HCT116 (cell line): ENCODE data around the gene CCP110. TPM values are rescaled to one million over a fixed set of nuclear protein-coding genes. Genes with fewer than 3 reads are reported as not detected.

Experiments
- ATAC-seq: fragments of 200-7000 bp; cut with Tn5 transposase; 2 replicates; pipeline ENCODE4 v1.9.1; 2020; ENCODE audit warnings: mild to moderate bottlenecking, moderate library complexity
- BruUV-seq: library from RNA; stranded (reverse); fragments of 400-500 nt; replicated peaks from 2 replicates; lab custom pipeline; 2021; lab: Mats Ljungman, UMichigan
- CTCF ChIA-PET: fragments of 300-600 bp; sonication (Branson Sonifier 250); formaldehyde crosslinking; loops from one replicate; lab custom pipeline; 2021; ENCODE audit warnings: antibody characterized with exemption; lab: Charles Lee
- POLR2A ChIA-PET: fragments of 300-600, 350-600 bp; sonication (Branson Sonifier 250); formaldehyde crosslinking; loops from one replicate; lab custom pipeline; 2021; ENCODE audit warnings: antibody characterized with exemption; lab: Charles Lee
- RAD21 ChIA-PET, 2 experiments: fragments of 300-600 bp; sonication (Branson Sonifier 250); formaldehyde crosslinking; loops; one replicate each; lab custom pipeline; 2023; ENCODE audit warnings: low total read pairs in 2 of 2; ENCODE audit not compliant: uncharacterized antibody in 2 of 2, unreplicated experiment in 2 of 2, low non-redundant PET in 1 of 2; lab: Charles Lee
- DNase-seq: peaks from one replicate; pipeline ENCODE4 v3.0.0-alpha.2; 2010; ENCODE audit warnings: low read depth, low spot score
- H2AFZ ChIP-seq: fragments of 200-600 bp; shearing (Covaris generic), sonication (generic); 2 replicates; pipeline ENCODE4 v1.6.1; 2017; ENCODE audit warnings: low read depth, mixed run types, mixed read lengths, antibody characterized with exemption, low read length; ENCODE audit not compliant: poor library complexity, severe bottlenecking
- H3K27ac ChIP-seq: 2 replicates; pipeline ENCODE4 v1.5.1; 2012; ENCODE audit warnings: low read depth, low read length
- H3K27me3 ChIP-seq: fragments of 200-600 bp; sonication (generic); 2 replicates; pipeline ENCODE4 v1.6.1; 2016; ENCODE audit warnings: mixed run types, low read length, mixed read lengths; ENCODE audit not compliant: insufficient read depth
- H3K36me3 ChIP-seq, 2 experiments: fragments of 200-500 bp in 1 of 2; fragments of 200-600 bp in 1 of 2; sonication (Bioruptor generic) in 1 of 2; sonication (generic) in 1 of 2; 2 replicates each; pipeline versions ENCODE4 v1.5.1 to v1.6.1; 2014 to 2016; ENCODE audit warnings: low read length in 2 of 2, inconsistent platforms in 1 of 2, mixed read lengths in 1 of 2, mixed run types in 1 of 2; ENCODE audit not compliant: insufficient read depth in 2 of 2, control insufficient read depth in 1 of 2
- H3K4me1 ChIP-seq, 2 experiments: fragments of 200-600 bp in 1 of 2; sonication (generic) in 1 of 2; 2 replicates each; pipeline versions ENCODE4 v1.5.1 to v1.6.1; 2012 to 2017; ENCODE audit warnings: low read length in 2 of 2, inconsistent platforms in 1 of 2, mild to moderate bottlenecking in 1 of 2, mixed read lengths in 1 of 2, mixed run types in 1 of 2, moderate library complexity in 1 of 2; ENCODE audit not compliant: insufficient read depth in 2 of 2, control insufficient read depth in 1 of 2
- H3K4me2 ChIP-seq: fragments of 200-600 bp; sonication (generic); 2 replicates; pipeline ENCODE4 v1.6.1; 2017; ENCODE audit warnings: mixed run types, low read length, mixed read lengths
- H3K4me3 ChIP-seq, 2 experiments: fragments of 200-600 bp in 1 of 2; sonication (generic) in 1 of 2; replicated peaks in 1 of 2; 2 replicates each; pipeline ENCODE4 v1.5.1; 2011 to 2016; ENCODE audit warnings: low read length in 2 of 2, control low read depth in 1 of 2, low read depth in 1 of 2, mild to moderate bottlenecking in 1 of 2, mixed read lengths in 1 of 2, mixed run types in 1 of 2
- H3K79me2 ChIP-seq: fragments of 200-600 bp; sonication (generic); 2 replicates; pipeline ENCODE4 v1.6.1; 2017; ENCODE audit warnings: mild to moderate bottlenecking, mixed run types, low read length, moderate library complexity, mixed read lengths; ENCODE audit not compliant: insufficient read depth
- H3K9ac ChIP-seq: fragments of 200-600 bp; sonication (generic); 2 replicates; pipeline ENCODE4 v1.6.1; 2016; ENCODE audit warnings: low read length, mixed read lengths
- H3K9me2 ChIP-seq: fragments of 200-600 bp; sonication (generic), shearing (Covaris generic); 2 replicates; pipeline ENCODE4 v1.6.1; 2017; ENCODE audit warnings: mixed run types, mild to moderate bottlenecking, moderate library complexity; ENCODE audit not compliant: insufficient read depth
- H3K9me3 ChIP-seq, 2 experiments: fragments of 200-500 bp in 1 of 2; fragments of 200-600 bp in 1 of 2; sonication (Bioruptor generic) in 1 of 2; sonication (generic) in 1 of 2; 2 replicates each; pipeline ENCODE4 v1.6.1; 2014 to 2017; ENCODE audit warnings: low read length in 2 of 2, mixed read lengths in 2 of 2, inconsistent platforms in 1 of 2, low read depth in 1 of 2, mild to moderate bottlenecking in 1 of 2, mixed run types in 1 of 2, moderate library complexity in 1 of 2; ENCODE audit not compliant: control insufficient read depth in 1 of 2, insufficient read depth in 1 of 2
- H4K20me1 ChIP-seq: fragments of 200-600 bp; sonication (generic), shearing (Covaris generic); 2 replicates; pipeline ENCODE4 v1.6.1; 2017; ENCODE audit warnings: mixed run types, mild to moderate bottlenecking, moderate library complexity; ENCODE audit not compliant: insufficient read depth
- ATF3 ChIP-seq: IDR thresholded peaks from 2 replicates; pipeline ENCODE4 v1.6.1; 2012
- CBX3 ChIP-seq: IDR thresholded peaks from 2 replicates; pipeline ENCODE4 v1.6.1; 2012; ENCODE audit warnings: low read depth
- CEBPB ChIP-seq: IDR thresholded peaks from 2 replicates; pipeline ENCODE4 v1.6.1; 2012; ENCODE audit warnings: low read depth
- CTCF ChIP-seq, 3 experiments: fragments of 200-600 bp in 1 of 3; sonication (generic) in 1 of 3; IDR thresholded peaks in 2 of 3; conservative IDR thresholded peaks in 1 of 3; 2 replicates each; pipeline ENCODE4 v1.5.1; 2012 to 2017; ENCODE audit warnings: low read depth in 2 of 3, low read length in 2 of 3, antibody characterized with exemption in 1 of 3, borderline replicate concordance in 1 of 3, control low read depth in 1 of 3, mild to moderate bottlenecking in 1 of 3, mixed read lengths in 1 of 3, mixed run types in 1 of 3, moderate library complexity in 1 of 3; ENCODE audit not compliant: insufficient read depth in 1 of 3
- EGR1 ChIP-seq: IDR thresholded peaks from 2 replicates; pipeline ENCODE4 v1.6.1; 2012; ENCODE audit warnings: low read depth
- ELF1 ChIP-seq: IDR thresholded peaks from 2 replicates; pipeline ENCODE4 v1.6.1; 2012; ENCODE audit warnings: low read depth, borderline replicate concordance
- EZH2 ChIP-seq: fragments of 200-600 bp; sonication (generic); IDR thresholded peaks from 2 replicates; pipeline ENCODE4 v1.6.1; 2017; ENCODE audit warnings: antibody characterized with exemption, mixed run types
- FOSL1 ChIP-seq: IDR thresholded peaks from 2 replicates; pipeline ENCODE4 v1.6.1; 2012; ENCODE audit warnings: low read depth
- JUND ChIP-seq: IDR thresholded peaks from 2 replicates; pipeline ENCODE4 v1.6.1; 2012
- MAX ChIP-seq: IDR thresholded peaks from 2 replicates; pipeline ENCODE4 v1.6.1; 2012
- POLR2AphosphoS5 ChIP-seq: IDR thresholded peaks from 2 replicates; pipeline ENCODE4 v1.6.1; 2011; ENCODE audit warnings: mild to moderate bottlenecking, low read depth, low read length, moderate library complexity
- RAD21 ChIP-seq: IDR thresholded peaks from 2 replicates; pipeline ENCODE4 v1.6.1; 2012; ENCODE audit warnings: low read depth, mild to moderate bottlenecking
- REST ChIP-seq: IDR thresholded peaks from 2 replicates; pipeline ENCODE4 v1.6.1; 2012; ENCODE audit warnings: low read depth
- SIN3A ChIP-seq: IDR thresholded peaks from 2 replicates; pipeline ENCODE4 v1.6.1; 2012; ENCODE audit warnings: low read depth
- SP1 ChIP-seq: IDR thresholded peaks from 2 replicates; pipeline ENCODE4 v1.6.1; 2012; ENCODE audit warnings: low read depth
- YY1 ChIP-seq: IDR thresholded peaks from 2 replicates; pipeline ENCODE4 v1.6.1; 2011; ENCODE audit warnings: low read length, low read depth, moderate library complexity, mild to moderate bottlenecking; ENCODE audit not compliant: insufficient replicate concordance; ENCODE audit errors: extremely low read depth
- ZBTB33 ChIP-seq: IDR thresholded peaks from 2 replicates; pipeline ENCODE4 v1.6.1; 2011; ENCODE audit warnings: mild to moderate bottlenecking, low read length, moderate library complexity; ENCODE audit not compliant: insufficient replicate concordance; ENCODE audit errors: extremely low read depth
- ZFX ChIP-seq: fragments of 450-650 bp; IDR thresholded peaks from 2 replicates; pipeline ENCODE4 v1.6.1; 2017
- ZNF274 ChIP-seq: fragments of 200-500 bp; sonication (Bioruptor generic); IDR thresholded peaks from 2 replicates; pipeline ENCODE4 v1.6.1; 2014; ENCODE audit warnings: mild to moderate bottlenecking, low read depth, low read length, inconsistent platforms
- intact Hi-C: fragments of 100-400 bp; cut with micrococcal nuclease; formaldehyde crosslinking; loops from 2 replicates; pipeline ENCODE4 v1.10.0; 2022
- total RNA-seq: library from RNA; stranded (reverse); gene quantifications from one replicate; pipeline ENCODE4 v1.2.1, GENCODE V29; 2021; ENCODE audit not compliant: unreplicated experiment

CCP110 gene
- total RNA-seq, 1 experiment from 2014 or later: 21.4 TPM

- Histone ChIP-seq H3K9ac (no peak overlapping the region), H3K27me3 (no peaks in the 10 kb centered on the region), H3K4me2 (no peak overlapping the region), H3K36me3 (peaks cover 0 to 11% of the 10 kb centered on the region in 2 experiments; a peak in 2 of 4 replicates), H3K4me1 (peaks cover 6 to 29% of the 10 kb centered on the region in 2 experiments), H2AFZ (no peak overlapping the region), H3K27ac (no peak overlapping the region), H4K20me1 (no peaks in the 10 kb centered on the region), H3K9me3 (no peaks in the 10 kb centered on the region), H3K79me2 (no peaks in the 10 kb centered on the region), H3K4me3 (no peak overlapping the region), H3K9me2 (no peaks in the 10 kb centered on the region)
- TF ChIP-seq SIN3A: no peak
- no peak for TF ChIP-seq SP1
- no peak for TF ChIP-seq REST
- TF ChIP-seq MAX: no peak
- TF ChIP-seq POLR2AphosphoS5: no peak
- no peak for TF ChIP-seq RAD21
- TF ChIP-seq FOSL1: no peak
- no peak for TF ChIP-seq EZH2
- TF ChIP-seq ZFX: no peak
- no peak for TF ChIP-seq CTCF (IDR thresholded peaks at IDR 0.05 in 2 of 3, conservative IDR thresholded peaks at IDR 0.05 in 1 of 3; ENCODE audit: borderline replicate concordance in 1 of 3, insufficient read depth in 1 of 3, low read depth in 2 of 3, low read length in 2 of 3)
- no peak for TF ChIP-seq ELF1
- no peak for TF ChIP-seq CEBPB
- no peak for TF ChIP-seq CBX3
- no peak for TF ChIP-seq ZNF274
- no peak for TF ChIP-seq ZBTB33
- TF ChIP-seq ATF3: no peak
- no peak for TF ChIP-seq YY1
- no peak for TF ChIP-seq JUND
- no peak for TF ChIP-seq EGR1
- POLR2A ChIA-PET: no interaction called here
- intact Hi-C loops: no loop called here
- RAD21 ChIA-PET: no interaction called here
- CTCF ChIA-PET: no interaction called here
- DNase-seq: no peak
- ATAC-seq: no peak
- no TSS peak for BruUV-seq
These were observed 37.7 kb upstream of the CCP110 start for GRCh38 chr16:19486051-19486450.
